Measurements from ENCODE around the gene YPEL1. TPM values are rescaled to one million over a fixed set of nuclear protein-coding genes. Genes with fewer than 3 reads are reported as not detected.

YPEL1 gene
- polyA plus RNA-seq, 3 donors, result 1.0 to 2.3 (median 2.0) TPM

DNA sequence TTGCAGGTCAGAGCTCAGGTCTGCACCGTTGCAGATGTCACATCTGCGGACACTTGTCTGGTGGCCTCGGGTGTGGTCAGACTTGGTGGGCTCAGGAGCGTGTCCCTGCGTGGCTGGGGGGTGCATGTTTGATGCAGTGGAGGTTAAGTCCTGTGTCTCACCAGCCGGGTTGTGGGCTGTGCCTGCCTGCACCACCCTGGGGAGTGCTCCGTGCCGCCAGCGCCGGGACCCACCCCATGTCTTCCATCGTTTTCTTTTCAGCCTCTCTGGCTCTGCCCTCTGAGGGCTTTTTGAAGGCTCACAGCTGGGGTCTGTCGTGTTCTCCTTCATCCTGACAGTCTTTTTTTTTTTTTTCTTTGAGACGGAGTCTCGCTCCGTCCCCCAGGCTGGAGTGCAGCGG lies 43.8 kb downstream of the YPEL1 start:
- Histone ChIP-seq H3K79me2 (ENCODE audit: insufficient read depth, low read length) (no peaks in the 10 kb centered on the region), H4K20me1 (ENCODE audit: insufficient read depth, low read length) (no peaks in the 10 kb centered on the region), H3K4me2 (replicated peaks; ENCODE audit: extremely low read depth, low read length, poor library complexity, severe bottlenecking) (no peak overlapping the region), H3K4me3 (replicated peaks in 1 of 3; ENCODE audit: low read depth in 2 of 3, low read length in 3 of 3) (no peak overlapping the region), H3K9ac (ENCODE audit: insufficient read depth, low read length, poor library complexity, severe bottlenecking) (no peak overlapping the region), H2AFZ (ENCODE audit: insufficient read depth, low read depth, low read length, poor library complexity, severe bottlenecking) (no peak overlapping the region), H3K36me3 (replicated peaks in 1 of 2; ENCODE audit: control insufficient read depth in 1 of 2, insufficient read depth in 2 of 2, low read length in 2 of 2) (peaks cover 88 to 100% of the 10 kb centered on the region in 2 donors), H3K4me1 (ENCODE audit: control insufficient read depth in 1 of 2, insufficient read depth in 2 of 2, low read length in 2 of 2) (no peaks in the 10 kb centered on the region), H3K27ac (ENCODE audit: low read depth in 1 of 2, low read length in 2 of 2) (no peak overlapping the region), H3K27me3 (ENCODE audit: control insufficient read depth in 2 of 2, insufficient read depth in 2 of 2, low read length in 2 of 2) (no peaks in the 10 kb centered on the region), H3K9me3 (replicated peaks in 1 of 2; ENCODE audit: control insufficient read depth in 1 of 2, insufficient read depth in 1 of 2, low read length in 2 of 2) (no peaks in the 10 kb centered on the region)
- no peaks in the 10 kb centered on the region for H3K9me3 Mint-ChIP-seq
- WGBS (ENCODE audit: insufficient coverage), result 97% methylated on average over 12 of the region's 16 CpGs
- intact Hi-C loops (cut with micrococcal nuclease), result loop anchor here in 1 of 2 donors (10.0 kb wide), 1 partner anchor 93 kb away; no protein-coding TSS in a partner anchor
- no peak overlapping the region for H3K4me3 Mint-ChIP-seq
- DNase-seq, result no peak
- TF ChIP-seq, protein P1, sequence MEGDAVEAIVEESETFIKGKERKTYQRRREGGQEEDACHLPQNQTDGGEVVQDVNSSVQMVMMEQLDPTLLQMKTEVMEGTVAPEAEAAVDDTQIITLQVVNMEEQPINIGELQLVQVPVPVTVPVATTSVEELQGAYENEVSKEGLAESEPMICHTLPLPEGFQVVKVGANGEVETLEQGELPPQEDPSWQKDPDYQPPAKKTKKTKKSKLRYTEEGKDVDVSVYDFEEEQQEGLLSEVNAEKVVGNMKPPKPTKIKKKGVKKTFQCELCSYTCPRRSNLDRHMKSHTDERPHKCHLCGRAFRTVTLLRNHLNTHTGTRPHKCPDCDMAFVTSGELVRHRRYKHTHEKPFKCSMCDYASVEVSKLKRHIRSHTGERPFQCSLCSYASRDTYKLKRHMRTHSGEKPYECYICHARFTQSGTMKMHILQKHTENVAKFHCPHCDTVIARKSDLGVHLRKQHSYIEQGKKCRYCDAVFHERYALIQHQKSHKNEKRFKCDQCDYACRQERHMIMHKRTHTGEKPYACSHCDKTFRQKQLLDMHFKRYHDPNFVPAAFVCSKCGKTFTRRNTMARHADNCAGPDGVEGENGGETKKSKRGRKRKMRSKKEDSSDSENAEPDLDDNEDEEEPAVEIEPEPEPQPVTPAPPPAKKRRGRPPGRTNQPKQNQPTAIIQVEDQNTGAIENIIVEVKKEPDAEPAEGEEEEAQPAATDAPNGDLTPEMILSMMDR (IDR thresholded peaks at IDR 0.05), result no peak
- no peak overlapping the region for H3K27ac Mint-ChIP-seq
- H3K4me1 Mint-ChIP-seq, result no peaks in the 10 kb centered on the region
- H3K36me3 Mint-ChIP-seq, result peaks cover 77 to 96% of the 10 kb centered on the region in 2 donors
- peaks cover 0 to 1% (median 0%) of the 10 kb centered on the region in 3 donors for H3K27me3 Mint-ChIP-seq (ENCODE audit: low read depth in 3 of 3)

- no peaks in the 10 kb centered on the region for H3K4me1 ChIP-seq (ENCODE audit: control insufficient read depth in 1 of 2, insufficient read depth in 2 of 2, low read length in 2 of 2)
- Mint-ChIP-seq H3K4me1 (no peaks in the 10 kb centered on the region), H3K27ac (peak overlapping the region in 2 of 7 donors; percentile 2 to 42), H3K27me3 (ENCODE audit: low read depth in 3 of 3) (peaks cover 0 to 1% (median 0%) of the 10 kb centered on the region in 3 donors), H3K36me3 (peaks cover 75 to 95% of the 10 kb centered on the region in 2 donors), H3K9me3 (no peaks in the 10 kb centered on the region), H3K4me3 (no peak overlapping the region)
- peaks cover 88 to 100% of the 10 kb centered on the region in 2 donors for H3K36me3 ChIP-seq (replicated peaks in 1 of 2; ENCODE audit: control insufficient read depth in 1 of 2, insufficient read depth in 2 of 2, low read length in 2 of 2)
- H2AFZ ChIP-seq (ENCODE audit: insufficient read depth, low read depth, low read length, poor library complexity, severe bottlenecking), result no peak overlapping the region
- intact Hi-C loops (cut with micrococcal nuclease), result loop anchor here in 1 of 2 donors (10.0 kb wide), 1 partner anchor 94 kb away; no protein-coding TSS in a partner anchor
- H3K9me3 ChIP-seq (replicated peaks in 1 of 2; ENCODE audit: control insufficient read depth in 1 of 2, insufficient read depth in 1 of 2, low read length in 2 of 2), result no peaks in the 10 kb centered on the region
- no peaks in the 10 kb centered on the region for H3K27me3 ChIP-seq (ENCODE audit: control insufficient read depth in 2 of 2, insufficient read depth in 2 of 2, low read length in 2 of 2)
- no peaks in the 10 kb centered on the region for H4K20me1 ChIP-seq (ENCODE audit: insufficient read depth, low read length)
- no peak for DNase-seq
- H3K4me3 ChIP-seq (replicated peaks in 1 of 3; ENCODE audit: low read depth in 2 of 3, low read length in 3 of 3), result no peak overlapping the region
- H3K9ac ChIP-seq (ENCODE audit: insufficient read depth, low read length, poor library complexity, severe bottlenecking), result no peak overlapping the region
- WGBS (ENCODE audit: insufficient coverage), result 53% methylated on average over 2 of the region's 5 CpGs
- TF ChIP-seq, protein P1 (IDR thresholded peaks at IDR 0.05), result no peak
- H3K79me2 ChIP-seq (ENCODE audit: insufficient read depth, low read length), result no peaks in the 10 kb centered on the region
- no peak overlapping the region for H3K4me2 ChIP-seq (replicated peaks; ENCODE audit: extremely low read depth, low read length, poor library complexity, severe bottlenecking)
- H3K27ac ChIP-seq (ENCODE audit: low read depth in 1 of 2, low read length in 2 of 2), result no peak overlapping the region
Measured at GRCh38 chr22:21690401-21690801, 45.2 kb downstream of the YPEL1 start.

Data from CD14-positive monocyte (primary cell).